ENCODE results near the gene TADA2B. TPM values are rescaled to one million over a fixed set of nuclear protein-coding genes. Genes with fewer than 3 reads are reported as not detected.

Gene TADA2B
- total RNA-seq, 2 donors from 2014 or later, result 20.8 to 27.0 TPM

DNA sequence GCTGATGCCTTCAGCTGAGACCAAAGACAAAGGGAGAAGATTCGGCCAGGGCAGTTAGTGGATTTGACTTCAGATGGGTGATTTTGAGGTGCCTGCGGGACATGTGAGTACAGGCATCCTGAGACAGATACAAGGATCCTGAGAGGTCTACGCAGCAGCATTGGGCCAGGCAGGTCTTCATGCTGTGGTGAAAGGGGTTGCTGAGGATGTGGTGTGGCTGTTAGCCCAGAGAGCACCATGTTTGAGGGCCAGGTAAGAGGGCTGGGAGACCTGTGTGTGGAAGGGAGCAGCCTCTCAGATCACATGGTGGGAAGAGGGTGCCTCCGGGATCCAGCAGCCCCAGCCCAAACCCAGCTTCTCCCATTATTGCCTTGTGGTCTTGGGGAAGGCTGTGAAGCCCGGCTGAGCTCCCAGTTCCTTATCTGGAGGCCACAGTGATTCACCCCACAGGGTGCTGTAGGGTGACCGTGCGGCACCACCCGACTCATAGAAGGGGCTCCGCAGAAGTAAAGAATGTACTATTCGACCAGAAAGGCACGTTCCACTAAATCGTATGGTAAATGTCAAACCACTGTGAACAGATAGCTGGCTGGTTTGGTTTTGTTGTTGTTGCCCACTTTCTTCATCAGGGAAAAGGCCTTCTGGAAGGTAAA is 27.7 kb upstream of the TADA2B start:
- no peaks in the 10 kb centered on the region for H3K27me3 ChIP-seq
- no peak for DNase-seq (ENCODE audit: low spot score)
- H3K27ac ChIP-seq, result no peak overlapping the region
- H3K9me3 ChIP-seq, result no peaks in the 10 kb centered on the region
- H3K4me1 ChIP-seq, result no peaks in the 10 kb centered on the region
- H3K4me3 ChIP-seq, result no peak overlapping the region
- H3K36me3 ChIP-seq, result peaks cover 63% of the 10 kb centered on the region
- TF ChIP-seq, protein P1, sequence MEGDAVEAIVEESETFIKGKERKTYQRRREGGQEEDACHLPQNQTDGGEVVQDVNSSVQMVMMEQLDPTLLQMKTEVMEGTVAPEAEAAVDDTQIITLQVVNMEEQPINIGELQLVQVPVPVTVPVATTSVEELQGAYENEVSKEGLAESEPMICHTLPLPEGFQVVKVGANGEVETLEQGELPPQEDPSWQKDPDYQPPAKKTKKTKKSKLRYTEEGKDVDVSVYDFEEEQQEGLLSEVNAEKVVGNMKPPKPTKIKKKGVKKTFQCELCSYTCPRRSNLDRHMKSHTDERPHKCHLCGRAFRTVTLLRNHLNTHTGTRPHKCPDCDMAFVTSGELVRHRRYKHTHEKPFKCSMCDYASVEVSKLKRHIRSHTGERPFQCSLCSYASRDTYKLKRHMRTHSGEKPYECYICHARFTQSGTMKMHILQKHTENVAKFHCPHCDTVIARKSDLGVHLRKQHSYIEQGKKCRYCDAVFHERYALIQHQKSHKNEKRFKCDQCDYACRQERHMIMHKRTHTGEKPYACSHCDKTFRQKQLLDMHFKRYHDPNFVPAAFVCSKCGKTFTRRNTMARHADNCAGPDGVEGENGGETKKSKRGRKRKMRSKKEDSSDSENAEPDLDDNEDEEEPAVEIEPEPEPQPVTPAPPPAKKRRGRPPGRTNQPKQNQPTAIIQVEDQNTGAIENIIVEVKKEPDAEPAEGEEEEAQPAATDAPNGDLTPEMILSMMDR (IDR thresholded peaks at IDR 0.05), result no peak

DNA sequence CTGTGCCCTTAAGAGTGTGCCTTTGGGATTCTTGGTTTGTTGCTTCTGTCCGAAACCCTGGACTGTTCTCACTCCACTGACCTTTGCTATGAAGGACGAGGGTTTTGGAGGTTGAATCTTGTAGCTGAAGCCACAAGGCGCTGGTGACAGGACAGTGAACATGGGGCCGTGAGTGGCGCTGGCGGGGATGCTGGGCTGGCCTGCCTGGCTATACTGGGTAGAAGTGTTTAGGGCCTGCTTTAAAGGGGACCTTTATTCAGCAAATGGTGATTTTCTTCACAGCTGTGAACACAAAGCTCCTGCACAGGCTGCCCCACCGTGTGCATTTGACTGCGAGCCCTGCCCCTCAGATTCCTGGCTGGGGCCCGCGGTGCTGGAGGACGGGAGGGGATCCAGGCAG is 27.1 kb upstream of the TADA2B start:
- Histone ChIP-seq H3K4me1 (no peaks in the 10 kb centered on the region), H3K36me3 (peaks cover 63% of the 10 kb centered on the region), H3K27ac (no peak overlapping the region), H3K27me3 (no peaks in the 10 kb centered on the region), H3K4me3 (no peak overlapping the region), H3K9me3 (no peaks in the 10 kb centered on the region)
- TF ChIP-seq, protein P1 (IDR thresholded peaks at IDR 0.05), result no peak
- DNase-seq (ENCODE audit: low spot score), result no peak

DNA sequence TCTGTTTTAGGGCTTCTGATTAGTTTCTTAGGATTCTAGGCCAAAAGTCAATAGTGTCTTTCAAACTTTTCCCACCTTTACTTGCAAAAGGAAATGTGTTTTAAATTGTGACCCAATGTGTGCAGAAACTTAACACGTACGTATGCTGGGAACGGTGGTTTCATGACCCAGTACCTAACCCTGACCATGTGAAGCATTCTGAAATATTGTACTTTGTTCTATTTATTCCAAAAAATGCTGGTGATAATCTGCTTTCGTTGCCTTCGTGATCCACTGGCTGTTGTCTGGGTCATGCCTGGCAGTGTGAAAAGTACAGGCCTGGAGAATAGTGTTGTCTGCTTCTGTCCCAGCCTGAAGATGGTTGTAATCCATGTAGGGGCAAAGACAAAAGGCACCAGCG is 26.7 kb upstream of the TADA2B start:
- Histone ChIP-seq H3K4me1 (no peaks in the 10 kb centered on the region), H3K9me3 (no peaks in the 10 kb centered on the region), H3K36me3 (peaks cover 61% of the 10 kb centered on the region), H3K4me3 (no peak overlapping the region), H3K27ac (no peak overlapping the region), H3K27me3 (no peaks in the 10 kb centered on the region)
- DNase-seq (ENCODE audit: low spot score), result no peak
- TF ChIP-seq, protein P1 (IDR thresholded peaks at IDR 0.05), result no peak

DNA sequence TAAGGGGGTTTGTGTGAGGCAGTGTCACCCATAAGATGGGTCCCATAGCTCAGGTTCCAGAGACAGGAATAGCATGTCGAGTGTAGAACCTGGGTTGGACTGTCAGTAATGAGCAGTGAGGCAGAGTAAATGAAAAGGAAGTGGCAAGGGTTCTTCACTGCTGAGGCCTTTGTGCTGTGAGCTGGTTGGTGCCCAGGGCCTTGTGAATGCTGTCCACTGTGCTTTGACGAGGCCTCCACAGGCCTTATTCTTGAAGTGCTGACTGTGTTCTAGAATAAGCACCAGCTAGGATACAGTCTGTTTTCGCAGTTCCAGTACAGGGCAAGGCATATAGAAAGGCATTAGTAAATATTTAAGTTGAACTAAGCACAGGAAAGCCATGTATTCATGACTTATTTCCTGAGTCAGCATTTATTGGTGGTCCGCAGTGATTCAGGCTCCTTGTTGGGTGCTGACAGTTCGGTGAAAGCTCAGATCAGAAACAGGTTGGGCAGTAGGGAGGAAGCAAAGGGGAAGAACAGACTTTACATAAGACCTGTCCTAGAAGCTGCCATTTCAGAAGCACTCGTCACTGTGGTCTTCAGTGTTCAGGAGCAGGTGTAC is 25.6 kb upstream of the TADA2B start:
- Histone ChIP-seq H3K27ac (no peak overlapping the region), H3K4me1 (no peaks in the 10 kb centered on the region), H3K27me3 (no peaks in the 10 kb centered on the region), H3K36me3 (peaks cover 62% of the 10 kb centered on the region), H3K9me3 (no peaks in the 10 kb centered on the region), H3K4me3 (no peak overlapping the region)
- DNase-seq (ENCODE audit: low spot score), result no peak
- TF ChIP-seq, protein P1 (IDR thresholded peaks at IDR 0.05), result no peak

DNA sequence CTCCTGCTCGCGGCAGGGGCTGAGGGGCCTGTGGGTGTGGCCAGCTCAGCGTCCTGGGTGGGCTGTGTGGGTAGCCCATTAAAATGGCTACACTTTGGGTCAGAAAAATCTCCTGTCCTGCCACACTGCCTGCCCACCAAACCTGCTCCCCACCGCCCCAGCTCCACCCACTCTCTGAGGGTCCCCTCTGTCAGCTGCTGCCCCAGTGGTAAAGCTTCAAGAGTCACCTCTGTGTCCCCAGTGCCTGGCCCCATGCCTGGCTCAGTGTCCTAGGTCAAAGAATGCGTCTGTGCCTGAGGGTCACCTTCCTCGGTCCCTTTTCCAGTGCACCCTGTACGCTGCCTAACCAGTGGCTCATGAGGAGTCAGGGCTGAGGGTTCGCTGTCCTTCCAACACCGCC is 24.9 kb upstream of the TADA2B start:
- Histone ChIP-seq H3K36me3 (peaks cover 60% of the 10 kb centered on the region), H3K9me3 (no peaks in the 10 kb centered on the region), H3K27me3 (no peaks in the 10 kb centered on the region), H3K27ac (no peak overlapping the region), H3K4me3 (no peak overlapping the region), H3K4me1 (no peaks in the 10 kb centered on the region)
- TF ChIP-seq, protein P1 (IDR thresholded peaks at IDR 0.05), result no peak
- no peak for DNase-seq (ENCODE audit: low spot score)

DNA sequence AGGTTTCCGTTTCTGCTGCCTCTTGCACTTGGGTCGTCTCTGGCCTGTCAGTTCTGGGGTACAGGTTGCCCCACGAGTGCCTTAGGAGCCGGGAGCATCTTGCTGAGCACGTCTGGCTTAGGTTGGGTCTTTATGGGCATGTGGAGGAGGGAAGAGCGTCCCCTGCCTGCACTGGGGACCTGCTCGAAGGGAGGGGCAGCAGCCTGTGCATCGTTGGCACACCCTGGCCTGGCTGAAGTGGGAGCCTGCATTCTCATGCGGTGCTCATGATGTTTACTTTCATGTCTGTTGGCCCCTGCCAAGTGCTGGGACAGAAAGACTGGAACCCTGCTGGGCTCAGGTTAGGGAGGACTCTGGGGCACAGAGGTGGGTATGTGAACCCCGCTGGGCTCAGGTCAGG is 23.8 kb upstream of the TADA2B start:
- Histone ChIP-seq H3K27me3 (no peaks in the 10 kb centered on the region), H3K9me3 (no peaks in the 10 kb centered on the region), H3K27ac (no peak overlapping the region), H3K4me3 (no peak overlapping the region), H3K36me3 (peaks cover 62% of the 10 kb centered on the region), H3K4me1 (no peaks in the 10 kb centered on the region)
- DNase-seq (ENCODE audit: low spot score), result no peak
- TF ChIP-seq, protein P1 (IDR thresholded peaks at IDR 0.05), result no peak
